Stimulated activated naive CD8-positive, alpha-beta T cell treated with anti-CD3 and anti-CD28 coated beads, Interleukin-15, Interleukin-2, amounts not matched to agents 100 U/mL and 50 U/mL, for 24 hours (primary cell): ENCODE data around the gene FBLN1.
"Not testable (repeated sequence)": the region's sequence is repeated elsewhere in the genome, so short reads cannot be mapped to it uniquely, and the experiment has no call there.

Experiments
- ATAC-seq: fragments of 150-1000 bp; cut with Tn5 transposase; one replicate; pipeline ENCODE4 v1.10.0; 2021
- DNase-seq: peaks from one replicate; pipeline ENCODE4 v3.0.0; 2021

The FBLN1 gene

GRCh38 chr22:45612940-45613339 is 110.3 kb downstream of the FBLN1 start:
- ATAC-seq = no peak

GRCh38 chr22:45615364-45615763 is 112.7 kb downstream of the FBLN1 start:
- ATAC-seq (no peak), DNase-seq (no peak)

More at GRCh38 chr22:45612940-45613339, 110.3 kb downstream of the FBLN1 start:
- DNase-seq = no peak

- no peak for DNase-seq
- ATAC-seq = no peak
Observed at GRCh38 chr22:45616432-45616831, 113.7 kb downstream of the FBLN1 start.

GRCh38 chr22:45617948-45618347 is 115.3 kb downstream of the FBLN1 start:
- ATAC-seq (no peak), DNase-seq (no peak)

- ATAC-seq = no peak
Observed at GRCh38 chr22:45620706-45621105, 118.0 kb downstream of the FBLN1 start.

GRCh38 chr22:45621836-45622600 is 119.3 kb downstream of the FBLN1 start:
- ATAC-seq (no peak), DNase-seq (no peak)

More at GRCh38 chr22:45620706-45621105, 118.0 kb downstream of the FBLN1 start:
- no peak for DNase-seq

- DNase-seq, ATAC-seq: not testable (repeated sequence)
Observed at GRCh38 chr22:45623464-45624145, 120.9 kb downstream of the FBLN1 start.

GRCh38 chr22:45626198-45626651 is 123.5 kb downstream of the FBLN1 start:
- ATAC-seq (no peak), DNase-seq (no peak)

GRCh38 chr22:45627489-45628233 is 125.0 kb downstream of the FBLN1 start:
- DNase-seq (no peak), ATAC-seq (no peak)

GRCh38 chr22:45628515-45628914 is 125.8 kb downstream of the FBLN1 start:
- DNase-seq (no peak), ATAC-seq (no peak)

GRCh38 chr22:45629469-45630089 is 126.9 kb downstream of the FBLN1 start:
- ATAC-seq (peak; percentile 43), DNase-seq (no peak)

- ATAC-seq (no peak), DNase-seq (no peak)
Observed at GRCh38 chr22:45630436-45630835, 127.8 kb downstream of the FBLN1 start.

- ATAC-seq = no peak
Observed at GRCh38 chr22:45631140-45631840, 128.6 kb downstream of the FBLN1 start.

GRCh38 chr22:45631841-45632238 is 129.2 kb downstream of the FBLN1 start:
- DNase-seq (no peak), ATAC-seq (no peak)

More at GRCh38 chr22:45631140-45631840, 128.6 kb downstream of the FBLN1 start:
- no peak for DNase-seq

- DNase-seq = no peak
- no peak for ATAC-seq
Observed at GRCh38 chr22:45632791-45633515, 130.3 kb downstream of the FBLN1 start.

GRCh38 chr22:45636683-45637082 is 134.0 kb downstream of the FBLN1 start:
- DNase-seq = no peak
- no peak for ATAC-seq

GRCh38 chr22:45638197-45638596 is 135.5 kb downstream of the FBLN1 start:
- ATAC-seq = no peak
- no peak for DNase-seq

- no peak for DNase-seq
- peak; percentile 23 for ATAC-seq
Observed at GRCh38 chr22:45638834-45639746, 136.4 kb downstream of the FBLN1 start.

GRCh38 chr22:45639747-45640102 is 137.0 kb downstream of the FBLN1 start:
- DNase-seq (no peak), ATAC-seq (no peak)
